ENCODE results near the gene COL4A6. TPM values are rescaled to one million over a fixed set of nuclear protein-coding genes. Genes with fewer than 3 reads are reported as not detected.
"Not testable (repeated sequence)": the region's sequence is repeated elsewhere in the genome, so short reads cannot be mapped to it uniquely, and the experiment has no call there.

COL4A6 gene
- total RNA-seq, 1 donor from 2014 or later, result 6.1 TPM

DNA sequence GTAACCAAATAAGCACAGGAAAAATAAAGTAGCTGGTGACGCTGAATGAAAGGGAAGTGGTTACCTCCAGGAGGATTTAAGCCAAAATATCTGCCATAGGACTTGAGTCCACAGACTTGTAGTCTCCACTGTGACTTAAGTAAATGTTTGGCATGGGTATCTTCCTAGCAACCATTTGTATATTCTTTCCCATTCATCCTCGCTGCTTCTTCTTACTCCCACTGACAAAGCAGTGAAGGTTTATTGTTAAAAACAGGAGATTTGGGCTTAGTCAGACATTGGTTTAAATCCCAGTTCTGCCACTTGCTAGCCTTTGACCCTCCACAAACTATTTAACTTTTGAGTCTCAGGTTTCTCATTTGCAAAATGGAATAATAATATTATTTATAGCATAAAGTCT lies 22.3 kb downstream of the COL4A6 start:
- DNase-seq (ENCODE audit: low spot score), result no peak
- intact Hi-C loops (cut with DNase I), result no loop called here

DNA sequence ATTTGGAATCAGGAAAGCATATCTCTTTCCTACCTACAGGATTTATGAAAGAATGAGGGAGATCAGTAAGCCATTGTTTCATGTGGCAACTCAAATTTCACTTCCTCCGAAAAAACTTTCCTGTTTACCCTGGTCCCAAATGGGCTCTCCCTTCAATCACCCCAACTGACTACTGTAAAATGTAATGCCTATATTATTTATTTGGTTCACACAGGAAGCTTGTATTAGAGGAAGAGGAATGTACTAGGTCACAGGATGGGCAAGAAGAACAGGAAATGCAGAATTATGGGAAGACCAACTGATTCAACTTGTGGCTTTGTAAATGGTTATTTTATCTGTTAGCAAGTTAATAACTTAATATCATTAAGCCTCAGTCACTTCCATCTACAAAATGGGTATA lies 23.1 kb downstream of the COL4A6 start:
- intact Hi-C loops (cut with DNase I), result no loop called here

DNA sequence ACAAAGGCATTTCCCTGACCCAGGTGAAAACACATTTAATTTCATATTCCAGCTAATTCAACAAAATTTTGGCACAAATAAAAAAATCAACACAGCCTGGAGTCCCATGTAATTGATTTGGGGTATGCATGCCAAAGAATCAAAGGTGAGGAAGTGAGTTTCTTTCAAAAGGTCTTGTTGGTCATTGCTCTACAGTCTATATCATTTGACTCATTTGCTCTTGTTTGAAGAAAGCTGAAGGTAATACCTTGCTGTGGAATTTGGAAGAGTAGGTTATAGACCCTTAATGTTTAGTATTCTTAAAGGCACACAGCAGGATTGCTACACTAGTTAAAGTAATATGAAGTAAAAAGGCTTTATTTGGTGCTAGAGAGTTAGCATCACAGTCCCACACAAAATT lies 25.4 kb downstream of the COL4A6 start:
- intact Hi-C loops (cut with DNase I), result no loop called here
- DNase-seq (ENCODE audit: low spot score), result no peak

More for the DNA sequence above, 23.1 kb downstream of the COL4A6 start:
- no peak for DNase-seq (ENCODE audit: low spot score)

DNA sequence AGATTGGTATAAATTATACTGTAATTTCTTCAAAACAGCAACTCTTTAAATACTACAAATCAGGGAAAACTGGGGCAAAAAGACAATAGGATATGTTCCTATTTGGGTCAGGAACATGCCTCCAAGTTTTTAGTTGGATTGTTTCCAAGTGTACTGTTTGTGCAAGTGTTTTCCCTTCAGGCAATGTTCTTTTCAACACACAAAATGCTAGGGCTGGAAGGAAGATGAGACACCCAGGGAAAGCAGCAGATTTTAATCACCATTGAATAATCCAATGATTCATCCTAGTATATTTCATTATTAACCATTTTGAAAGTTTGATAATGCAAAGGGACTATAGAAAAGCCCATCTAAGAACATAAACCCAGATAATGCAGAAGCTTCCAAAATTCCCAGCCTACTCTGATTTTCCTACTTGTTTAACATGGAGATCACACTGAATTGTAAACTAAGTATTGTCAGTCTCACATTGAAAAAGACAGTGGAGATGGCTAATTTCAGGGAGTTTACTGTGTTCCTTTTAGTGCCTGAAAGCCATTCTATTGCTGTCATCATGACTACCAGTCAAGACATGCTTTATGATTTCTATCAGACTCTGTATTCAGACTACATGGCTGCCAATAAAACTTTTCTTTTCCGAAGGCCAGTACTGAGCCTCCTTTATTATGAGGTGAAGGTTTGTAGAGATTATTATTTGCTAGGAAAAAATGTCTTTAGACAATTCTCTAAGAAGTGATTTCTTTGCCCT lies 38.6 kb downstream of the COL4A6 start:
- intact Hi-C loops (cut with DNase I), result no loop called here
- DNase-seq (ENCODE audit: low spot score), result no peak

DNA sequence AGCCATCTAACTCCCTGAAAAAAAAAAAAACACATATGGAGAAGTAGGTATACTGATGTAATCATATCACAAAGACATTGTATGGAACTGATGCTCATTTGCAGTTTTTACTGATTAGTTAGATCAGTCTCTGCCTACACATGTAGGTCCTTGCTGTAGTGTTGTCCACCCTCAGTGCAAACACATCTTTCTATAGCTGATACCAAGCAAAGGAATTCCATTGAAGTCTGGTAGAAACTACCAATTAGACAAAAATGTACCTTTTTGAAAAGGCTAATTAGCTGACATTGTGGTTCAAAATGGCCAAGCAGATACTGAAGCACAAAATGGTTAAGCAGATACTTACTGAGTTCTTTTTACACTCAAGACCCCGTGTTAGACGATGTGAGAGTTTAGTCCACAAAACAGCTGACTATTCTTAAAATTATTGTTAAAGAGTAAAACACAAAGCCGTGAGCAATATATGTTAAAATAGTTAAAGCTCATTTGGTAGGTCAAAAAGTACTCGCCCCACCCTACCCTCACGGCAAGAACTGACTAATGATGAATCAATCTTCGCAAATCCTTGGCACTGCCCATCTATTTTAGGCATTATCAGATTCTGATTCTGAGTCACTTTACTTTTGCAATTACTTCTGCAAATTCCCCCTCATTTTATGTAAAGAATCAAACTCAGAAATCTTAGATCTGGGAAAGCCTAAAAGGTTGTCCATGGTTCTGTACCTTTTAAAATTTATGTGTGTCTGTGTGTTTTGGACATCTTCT lies 40.4 kb downstream of the COL4A6 start:
- intact Hi-C loops (cut with DNase I), result no loop called here
- DNase-seq (ENCODE audit: low spot score), result no peak

DNA sequence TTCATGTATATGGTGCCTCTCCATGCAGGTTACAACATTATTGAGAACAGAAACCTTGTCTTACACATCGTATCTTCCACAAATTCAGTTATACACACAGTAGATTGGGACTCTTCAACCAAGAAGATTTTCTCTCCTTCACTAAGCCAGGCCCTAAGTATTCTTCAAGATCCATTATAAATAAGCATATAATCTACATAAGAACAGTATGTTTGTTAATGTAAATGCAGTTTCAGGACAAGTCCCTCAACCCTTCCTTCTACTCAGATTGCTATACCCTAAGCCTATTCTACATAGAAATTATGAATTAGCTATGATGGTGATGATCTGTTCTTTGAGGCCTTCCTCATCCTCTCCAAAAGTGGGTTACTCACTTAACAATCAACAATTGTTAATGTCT lies 41.2 kb downstream of the COL4A6 start:
- intact Hi-C loops (cut with DNase I), result no loop called here
- DNase-seq (ENCODE audit: low spot score), result no peak

DNA sequence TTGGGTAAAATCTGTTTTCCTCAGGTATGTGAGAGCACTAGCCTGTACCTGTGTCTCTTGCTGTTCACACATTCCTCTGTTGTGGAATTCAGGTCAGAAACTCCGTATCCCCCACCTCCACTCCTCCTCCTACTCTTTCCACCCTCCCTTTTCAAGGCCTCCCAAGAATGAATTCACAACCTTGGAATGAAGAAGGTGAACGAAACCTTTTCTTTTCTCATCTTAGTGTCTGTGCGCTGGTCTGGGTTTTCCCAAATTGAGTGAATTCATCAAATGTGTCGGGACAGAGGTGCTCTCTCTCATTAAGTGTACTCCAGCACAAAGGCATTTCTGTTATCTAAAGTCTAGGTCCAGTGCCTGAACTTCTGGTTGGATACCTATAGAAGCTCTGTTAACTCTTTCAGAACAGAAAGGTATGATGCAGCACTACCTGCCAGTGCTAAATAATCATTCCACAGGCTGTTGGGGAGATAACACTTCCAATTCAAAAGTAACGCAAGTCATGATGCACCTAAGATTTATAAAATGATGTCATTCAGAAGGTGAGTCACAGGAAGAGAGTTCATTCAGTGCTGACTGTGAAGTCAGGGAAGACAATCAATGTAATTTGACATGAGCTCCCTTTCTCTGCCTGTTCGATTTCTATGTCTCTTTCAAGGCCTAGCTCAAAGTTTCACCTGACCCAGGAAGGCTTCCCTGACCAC lies 41.9 kb downstream of the COL4A6 start:
- no peak for DNase-seq (ENCODE audit: low spot score)
- intact Hi-C loops (cut with DNase I), result no loop called here

DNA sequence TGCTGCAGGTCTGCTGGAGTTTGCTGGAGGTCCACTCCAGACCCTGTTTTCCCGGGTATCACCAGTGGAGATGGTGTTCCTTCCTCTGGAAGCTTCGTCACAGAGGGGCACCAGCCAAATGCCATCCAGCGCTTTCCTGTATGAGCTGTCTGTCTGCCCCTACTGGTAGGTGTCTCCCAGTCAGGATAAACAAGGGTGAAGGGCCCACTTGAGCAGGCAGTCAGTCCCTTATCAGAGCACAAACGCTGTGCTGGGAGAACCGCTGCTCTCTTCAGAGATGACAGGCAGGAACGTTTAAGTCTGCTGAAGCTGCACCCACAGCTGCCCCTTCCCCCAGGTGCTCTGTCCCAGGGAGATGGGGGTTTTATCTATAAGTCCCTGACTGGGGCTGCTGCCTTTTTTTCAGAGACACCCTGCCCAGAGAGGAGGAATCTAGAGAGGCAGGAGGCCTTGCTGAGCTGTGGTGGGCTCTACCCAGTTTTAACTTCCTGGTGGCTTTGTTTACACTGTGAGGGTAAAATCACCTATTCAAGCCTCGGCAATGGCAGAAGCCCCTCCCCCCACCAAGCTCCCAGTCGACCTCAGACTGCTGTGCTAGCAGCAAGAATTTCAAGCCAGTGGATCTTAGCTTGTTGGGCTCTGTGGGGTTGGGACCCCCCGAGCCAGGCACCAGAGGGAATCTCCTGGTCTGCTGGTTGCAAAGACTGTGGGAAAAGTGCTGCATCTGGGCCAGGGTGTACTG lies 47.1 kb downstream of the COL4A6 start:
- DNase-seq (ENCODE audit: low spot score); intact Hi-C loops (cut with DNase I): not testable (repeated sequence)

DNA sequence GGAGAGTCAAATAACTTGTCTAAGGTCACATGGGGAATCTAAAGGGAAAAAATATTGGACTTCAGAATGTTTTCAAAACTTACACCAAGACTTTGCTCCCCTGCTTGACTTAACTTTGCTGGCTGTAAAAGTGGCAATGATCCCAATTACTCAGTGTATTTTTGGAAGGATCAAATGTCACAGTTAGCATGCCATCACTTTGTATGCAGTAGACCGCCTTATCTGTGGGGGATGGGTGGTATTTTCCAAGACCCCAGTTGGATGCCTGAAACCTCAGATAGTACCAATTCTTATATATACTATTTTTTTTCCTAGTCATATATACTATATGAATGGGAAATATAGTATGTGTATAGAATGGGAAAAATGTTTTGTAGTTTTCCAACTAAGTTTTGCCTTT lies 53.4 kb downstream of the COL4A6 start:
- intact Hi-C loops (cut with DNase I), result no loop called here
- DNase-seq (ENCODE audit: low spot score), result no peak

DNA sequence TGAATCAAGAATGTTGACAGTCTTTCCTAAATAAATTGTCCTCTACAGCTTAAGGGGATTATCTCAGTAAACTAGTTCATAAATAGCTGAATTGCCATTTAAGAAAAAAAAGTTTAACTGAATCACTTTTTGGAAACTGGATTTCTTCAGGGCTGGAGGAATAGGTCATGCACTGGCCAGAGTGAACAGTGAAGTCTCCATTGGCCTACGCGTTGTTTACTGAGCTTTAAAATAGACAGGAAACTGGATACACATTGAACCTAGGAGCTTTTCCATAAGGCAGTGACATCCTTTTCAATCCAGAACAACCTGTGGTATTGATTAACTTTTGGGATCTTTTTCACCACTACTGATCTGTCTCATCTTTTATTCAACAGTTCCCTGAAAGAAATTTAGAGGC lies 58.0 kb downstream of the COL4A6 start:
- intact Hi-C loops (cut with DNase I), result no loop called here
- no peak for DNase-seq (ENCODE audit: low spot score)

DNA sequence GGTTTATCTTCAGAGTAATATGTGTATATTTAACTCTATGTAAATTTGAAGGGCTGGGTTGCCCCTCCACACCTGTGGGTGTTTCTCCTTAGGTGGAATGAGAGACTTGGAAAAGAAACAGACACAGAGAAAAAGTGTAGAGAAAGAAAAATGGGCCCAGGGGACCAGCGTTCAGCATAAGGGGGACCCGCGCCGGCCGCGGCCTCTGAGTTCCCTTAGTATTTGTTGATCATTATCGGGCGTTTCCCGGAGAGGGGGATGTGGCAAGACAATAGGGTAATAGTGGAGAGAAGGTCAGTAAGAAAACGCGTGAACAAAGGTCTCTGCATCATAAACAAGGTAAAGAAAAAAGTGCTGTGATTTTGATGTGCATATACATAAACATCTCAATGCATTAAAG lies 61.4 kb downstream of the COL4A6 start:
- DNase-seq (ENCODE audit: low spot score); intact Hi-C loops (cut with DNase I): not testable (repeated sequence)

DNA sequence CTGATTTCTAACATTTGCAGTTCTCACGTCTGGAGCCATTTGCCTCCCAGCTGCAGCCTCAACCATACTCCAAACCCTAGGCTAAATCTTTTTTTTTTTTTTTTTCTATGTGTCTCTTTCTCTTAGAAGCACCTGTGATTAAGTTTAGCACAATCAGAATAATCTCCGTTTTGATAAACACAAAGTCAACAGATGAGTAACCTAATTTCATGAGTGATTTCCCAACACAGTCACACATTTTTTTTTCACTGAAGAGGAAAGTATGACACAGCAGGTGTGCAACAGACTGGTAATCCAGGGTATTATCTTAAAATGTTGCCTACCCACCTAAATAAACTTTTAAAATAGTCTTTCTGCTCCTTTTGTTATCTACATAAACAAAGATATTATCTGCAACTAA lies 62.6 kb downstream of the COL4A6 start:
- DNase-seq (ENCODE audit: low spot score); intact Hi-C loops (cut with DNase I): not testable (repeated sequence)

DNA sequence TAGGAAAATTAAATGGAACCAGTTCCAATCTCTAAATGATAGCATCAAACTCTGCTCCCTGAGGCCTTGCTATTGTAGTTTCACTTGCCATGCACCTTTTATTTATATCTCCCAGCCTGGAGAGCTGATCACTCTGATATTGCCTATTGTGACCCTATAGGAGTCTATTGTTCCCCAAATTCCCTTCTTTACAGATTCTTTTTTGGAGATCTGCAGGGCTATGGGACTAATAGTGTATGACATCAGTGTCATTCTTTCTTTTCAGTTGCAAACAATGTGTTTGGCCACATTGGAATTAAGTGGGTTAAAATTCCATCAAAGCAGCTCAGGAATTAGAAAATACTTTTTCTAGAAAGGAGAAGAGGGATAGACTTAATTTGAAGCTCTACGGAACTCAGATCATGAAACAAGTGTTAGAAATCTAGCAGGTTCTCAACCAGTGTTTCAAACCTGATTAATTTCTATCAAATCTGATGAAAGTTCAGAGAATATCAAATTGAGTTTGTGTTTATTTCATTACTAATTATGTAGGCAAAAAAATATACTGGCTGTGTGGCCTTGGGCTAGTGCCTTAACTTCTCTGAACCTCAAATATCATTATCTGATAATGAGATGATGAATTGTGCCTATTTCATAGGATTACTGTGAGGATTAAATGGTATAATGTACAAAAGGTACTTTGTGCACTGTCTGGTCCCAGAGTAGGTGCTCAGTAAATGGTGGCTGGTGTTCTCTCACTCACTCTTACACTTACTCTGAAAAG lies 71.4 kb downstream of the COL4A6 start:
- DNase-seq (ENCODE audit: low spot score), result no peak
- intact Hi-C loops (cut with DNase I), result no loop called here

DNA sequence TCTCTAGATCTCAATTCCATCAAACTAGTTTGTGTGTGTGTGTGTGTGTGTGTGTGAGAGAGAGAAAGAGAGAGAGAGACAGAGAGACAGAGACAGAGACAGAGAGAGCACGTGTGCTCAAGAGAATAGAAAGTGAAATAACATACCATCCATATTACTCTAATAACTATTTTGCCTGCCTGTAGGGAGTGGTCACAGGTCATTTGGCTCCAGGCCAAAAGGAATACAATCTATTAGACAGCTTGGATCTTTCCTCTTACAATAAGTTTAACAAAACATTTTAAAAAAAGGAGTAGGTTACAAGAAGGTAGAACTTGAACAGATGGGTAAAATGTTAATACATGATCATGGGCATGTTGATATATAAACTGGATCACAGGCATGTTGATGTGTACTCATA lies 76.2 kb downstream of the COL4A6 start:
- intact Hi-C loops (cut with DNase I), result no loop called here
- no peak for DNase-seq (ENCODE audit: low spot score)

DNA sequence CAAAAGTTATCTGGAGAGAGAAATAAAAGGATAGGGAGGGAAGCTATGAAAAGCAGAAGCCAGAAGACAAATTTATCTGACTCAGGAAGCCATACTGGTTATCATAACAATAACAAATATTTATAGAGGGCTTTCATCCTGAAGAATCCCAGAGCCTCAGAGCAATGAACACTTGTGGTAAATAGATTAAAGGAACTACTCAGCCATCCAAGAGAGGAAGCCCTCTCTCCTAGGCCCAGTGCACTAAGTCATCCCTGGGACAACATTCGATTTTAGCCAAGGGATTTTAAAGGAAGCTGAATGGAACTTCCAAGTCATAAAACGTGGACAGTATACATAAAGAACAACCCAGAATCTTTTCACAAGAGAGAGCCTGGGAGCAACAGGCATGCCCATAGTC lies 76.9 kb downstream of the COL4A6 start:
- intact Hi-C loops (cut with DNase I), result no loop called here
- no peak for DNase-seq (ENCODE audit: low spot score)

DNA sequence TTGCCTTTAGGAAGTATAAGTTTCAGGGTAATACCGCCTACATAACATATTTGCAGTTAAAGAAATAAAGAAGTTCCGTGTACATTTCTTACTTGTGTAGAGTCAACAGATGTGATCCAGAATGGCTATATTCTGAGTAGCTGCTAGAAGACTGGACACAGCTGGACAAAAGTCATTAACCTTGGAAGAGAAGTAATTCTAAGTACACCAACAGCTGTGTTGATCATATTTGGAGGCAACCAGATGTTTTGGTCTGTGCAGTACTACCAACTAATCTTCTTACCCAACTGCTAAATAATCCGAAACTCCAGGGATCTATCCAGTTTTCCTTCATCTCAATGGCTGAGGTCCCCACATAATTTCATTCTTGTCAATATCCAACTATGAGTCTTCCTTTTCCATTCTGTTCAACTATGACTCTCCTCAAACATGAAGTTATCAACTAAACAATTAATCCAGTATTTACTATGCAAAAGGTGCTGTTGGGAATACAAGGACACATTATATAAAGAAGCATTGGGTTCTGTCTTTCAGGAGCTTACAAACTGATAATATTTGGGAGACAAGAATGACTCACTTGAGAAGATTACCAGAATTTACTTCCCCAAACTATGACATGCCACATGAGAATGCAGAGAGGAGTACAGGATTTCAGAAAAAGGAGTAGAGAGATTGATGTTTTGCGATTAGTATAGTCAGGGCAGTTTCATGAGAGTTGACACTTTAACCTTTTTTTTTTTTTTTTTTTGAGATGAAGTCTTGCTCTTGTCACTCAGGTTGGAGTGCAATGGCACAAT lies 78.2 kb downstream of the COL4A6 start:
- DNase-seq (ENCODE audit: low spot score), result no peak
- intact Hi-C loops (cut with DNase I), result no loop called here

DNA sequence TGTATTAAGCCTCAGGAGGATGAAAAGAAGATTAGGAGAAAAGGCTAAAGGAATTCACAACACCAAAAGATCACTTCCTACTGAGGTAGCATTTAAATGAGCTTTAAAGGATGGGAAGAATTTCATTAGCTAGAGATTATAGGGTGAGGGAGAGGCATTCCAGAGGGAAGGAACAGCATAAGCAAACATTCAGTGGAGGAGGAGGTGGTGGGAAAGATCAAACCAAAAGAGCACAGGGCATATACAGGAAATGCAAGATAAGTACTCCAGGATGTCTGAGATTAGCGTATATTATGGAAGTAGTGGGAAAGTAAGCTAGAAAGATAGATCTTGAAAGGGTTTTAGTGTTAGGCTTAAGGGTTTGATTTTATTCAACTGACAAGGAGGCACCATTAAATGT lies 84.8 kb downstream of the COL4A6 start:
- intact Hi-C loops (cut with DNase I), result no loop called here
- DNase-seq (ENCODE audit: low spot score), result no peak

DNA sequence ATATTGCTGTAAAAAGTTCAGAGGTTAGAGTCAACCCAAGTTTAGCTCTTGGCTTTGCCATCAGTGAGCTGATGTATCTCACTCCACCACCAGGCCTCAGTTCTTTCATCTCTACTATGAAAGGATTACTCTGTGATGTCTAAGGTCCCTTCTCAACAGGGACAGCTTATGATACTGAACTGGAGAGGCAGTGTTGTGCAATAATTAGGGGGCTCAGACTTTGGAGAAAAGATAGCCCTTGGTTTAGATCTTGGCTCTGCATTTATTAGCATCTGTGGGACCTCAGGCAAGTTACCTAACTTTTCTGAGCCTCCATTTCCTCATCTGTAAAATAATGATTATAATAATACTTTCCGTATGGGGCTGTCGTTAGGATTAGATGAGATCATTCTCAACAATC lies 89.0 kb downstream of the COL4A6 start:
- DNase-seq (ENCODE audit: low spot score), result no peak
- intact Hi-C loops (cut with DNase I), result no loop called here
